HL-60 (cell line): ENCODE results near the gene CCL8.

Experiments
- DNase-seq, 2 experiments: peaks; one replicate each; pipeline ENCODE4 v3.0.0-alpha.2; 2010 to 2020; ENCODE audit warnings: low read depth in 1 of 2, low spot score in 1 of 2
- H3K27ac ChIP-seq: fragments of 250-450 bp; sonication (Bioruptor Pico); replicated peaks from 2 replicates; pipeline ENCODE4 v1.5.1; 2020; ENCODE audit warnings: mild to moderate bottlenecking, moderate library complexity
- H3K27me3 ChIP-seq: fragments of 250-450 bp; sonication (Bioruptor Pico); 2 replicates; pipeline ENCODE4 v1.5.1; 2021; ENCODE audit warnings: mild to moderate bottlenecking, moderate library complexity; ENCODE audit not compliant: insufficient read depth, poor library complexity, severe bottlenecking
- H3K4me3 ChIP-seq: replicated peaks from 2 replicates; pipeline ENCODE4 v1.5.1; 2011; ENCODE audit warnings: mild to moderate bottlenecking, control low read depth, low read length; ENCODE audit not compliant: insufficient read depth
- GABPA ChIP-seq: IDR thresholded peaks from 2 replicates; pipeline ENCODE4 v1.6.1; 2012; ENCODE audit warnings: low read depth
- POLR2AphosphoS5 ChIP-seq: IDR thresholded peaks from 2 replicates; pipeline ENCODE4 v1.6.1; 2012; ENCODE audit warnings: low read depth
- REST ChIP-seq: IDR thresholded peaks from 2 replicates; pipeline ENCODE4 v1.6.1; 2012; ENCODE audit warnings: low read depth; ENCODE audit not compliant: insufficient replicate concordance
- SPI1 ChIP-seq: IDR thresholded peaks from 2 replicates; pipeline ENCODE4 v1.6.1; 2012; ENCODE audit warnings: low read depth, mild to moderate bottlenecking, borderline replicate concordance
- TF ChIP-seq, protein P1 (sequence below): IDR thresholded peaks from one replicate; pipeline ENCODE4 v1.5.1; 2011; ENCODE audit warnings: low read length, control low read depth, inconsistent platforms; ENCODE audit not compliant: insufficient read depth

CCL8 gene

GRCh38 chr17:34300652-34301370, 18.4 kb upstream of the CCL8 start:
- no peak overlapping the region for H3K4me3 ChIP-seq
- H3K27ac ChIP-seq = no peak overlapping the region
- TF ChIP-seq REST (no peak), SPI1 (no peak), POLR2AphosphoS5 (no peak), GABPA (no peak)
- TF ChIP-seq, protein P1, sequence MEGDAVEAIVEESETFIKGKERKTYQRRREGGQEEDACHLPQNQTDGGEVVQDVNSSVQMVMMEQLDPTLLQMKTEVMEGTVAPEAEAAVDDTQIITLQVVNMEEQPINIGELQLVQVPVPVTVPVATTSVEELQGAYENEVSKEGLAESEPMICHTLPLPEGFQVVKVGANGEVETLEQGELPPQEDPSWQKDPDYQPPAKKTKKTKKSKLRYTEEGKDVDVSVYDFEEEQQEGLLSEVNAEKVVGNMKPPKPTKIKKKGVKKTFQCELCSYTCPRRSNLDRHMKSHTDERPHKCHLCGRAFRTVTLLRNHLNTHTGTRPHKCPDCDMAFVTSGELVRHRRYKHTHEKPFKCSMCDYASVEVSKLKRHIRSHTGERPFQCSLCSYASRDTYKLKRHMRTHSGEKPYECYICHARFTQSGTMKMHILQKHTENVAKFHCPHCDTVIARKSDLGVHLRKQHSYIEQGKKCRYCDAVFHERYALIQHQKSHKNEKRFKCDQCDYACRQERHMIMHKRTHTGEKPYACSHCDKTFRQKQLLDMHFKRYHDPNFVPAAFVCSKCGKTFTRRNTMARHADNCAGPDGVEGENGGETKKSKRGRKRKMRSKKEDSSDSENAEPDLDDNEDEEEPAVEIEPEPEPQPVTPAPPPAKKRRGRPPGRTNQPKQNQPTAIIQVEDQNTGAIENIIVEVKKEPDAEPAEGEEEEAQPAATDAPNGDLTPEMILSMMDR = no peak
- no peak for DNase-seq
- H3K27me3 ChIP-seq = no peaks in the 10 kb centered on the region

DNA sequence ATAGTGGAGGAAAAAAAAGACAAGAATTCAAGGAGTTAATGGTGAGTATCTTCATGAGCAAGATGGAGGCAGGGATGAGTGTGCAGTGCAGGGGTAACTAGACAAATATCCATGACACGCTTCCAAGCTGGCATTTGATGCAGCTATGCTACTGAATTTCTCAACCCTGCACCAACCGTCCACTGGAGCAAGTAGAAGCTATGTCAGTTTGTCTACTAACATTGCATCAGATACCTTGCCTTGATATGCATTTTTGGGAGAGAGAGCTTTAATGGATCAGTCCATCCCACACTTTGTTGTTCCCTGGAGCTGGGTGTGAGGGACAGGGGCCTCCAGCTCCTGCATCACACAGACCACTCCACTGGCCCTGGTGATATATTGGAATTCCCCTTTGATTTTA, 17.2 kb upstream of the CCL8 start:
- DNase-seq = no peak
- H3K27me3 ChIP-seq = no peaks in the 10 kb centered on the region
- no peak overlapping the region for H3K27ac ChIP-seq
- TF ChIP-seq REST (no peak), POLR2AphosphoS5 (no peak), GABPA (no peak), SPI1 (no peak)
- TF ChIP-seq, protein P1 = no peak
- H3K4me3 ChIP-seq = no peak overlapping the region

GRCh38 chr17:34302636-34303035, 16.6 kb upstream of the CCL8 start:
- H3K4me3 ChIP-seq = no peak overlapping the region
- no peak for DNase-seq
- peak; percentile 88 for TF ChIP-seq SPI1
- no peak for TF ChIP-seq REST
- TF ChIP-seq GABPA = no peak
- no peak for TF ChIP-seq POLR2AphosphoS5
- TF ChIP-seq, protein P1 = no peak
- H3K27me3 ChIP-seq = no peaks in the 10 kb centered on the region
- H3K27ac ChIP-seq = no peak overlapping the region
